ENCODE measurements around the gene HEATR9.

The HEATR9 gene

DNA sequence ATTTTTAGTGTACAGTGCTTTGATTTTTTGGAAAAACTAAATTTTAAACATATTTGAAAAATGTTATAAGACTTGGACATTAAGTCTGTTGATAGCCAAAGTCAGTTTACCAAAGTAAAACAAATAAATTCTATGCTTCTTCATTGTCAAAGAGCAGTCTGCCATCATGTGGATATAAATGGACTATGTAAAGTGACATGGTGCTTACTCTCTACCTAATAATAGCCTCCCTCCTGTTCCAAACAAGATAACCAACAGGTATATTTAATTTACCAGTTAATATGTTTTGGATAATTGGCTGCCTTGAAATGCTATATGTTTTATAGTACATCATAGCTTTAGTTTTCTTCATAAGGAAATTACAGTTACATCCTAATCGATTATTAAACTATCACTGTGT, 43.5 kb downstream of the HEATR9 start:
- Histone ChIP-seq H3K4me1 (ENCODE audit: control insufficient read depth, insufficient read depth, low read length, unreplicated experiment) (peaks cover 3% of the 10 kb centered on the region), H3K27ac (ENCODE audit: low read depth, low read length) (no peak overlapping the region), H3K36me3 (ENCODE audit: insufficient read depth, low read length) (peaks cover 52% of the 10 kb centered on the region), H3K4me3 (ENCODE audit: low read depth, low read length) (no peak overlapping the region), H2AFZ (ENCODE audit: low read length, unreplicated experiment) (no peak overlapping the region), H3K79me2 (ENCODE audit: control insufficient read depth, insufficient read depth, low read length, unreplicated experiment) (peaks cover 33% of the 10 kb centered on the region), H3K27me3 (ENCODE audit: insufficient read depth, low read length) (no peaks in the 10 kb centered on the region)

DNA sequence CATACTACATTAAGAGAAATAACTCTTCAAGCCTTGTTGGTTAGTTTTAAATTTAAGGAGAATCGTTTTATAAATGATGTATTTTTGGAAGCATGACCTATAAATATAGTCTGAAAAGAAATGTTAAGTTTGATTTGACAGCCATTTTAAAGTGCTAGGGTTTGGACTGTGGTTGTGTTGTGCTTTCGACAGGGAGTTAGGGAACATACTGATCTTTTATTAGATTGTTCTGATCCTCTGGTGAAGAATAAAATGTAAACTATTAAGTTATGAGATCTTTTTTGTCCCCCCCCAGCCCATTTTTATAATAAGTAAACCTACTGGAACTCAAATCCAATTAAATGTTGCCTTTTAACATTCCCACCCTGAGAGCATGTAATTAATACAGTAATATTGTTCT, 47.4 kb downstream of the HEATR9 start:
- H3K36me3 ChIP-seq (ENCODE audit: insufficient read depth, low read length) = peaks cover 54% of the 10 kb centered on the region
- H3K27me3 ChIP-seq (ENCODE audit: insufficient read depth, low read length) = no peaks in the 10 kb centered on the region
- H3K79me2 ChIP-seq (ENCODE audit: control insufficient read depth, insufficient read depth, low read length, unreplicated experiment) = peaks cover 63% of the 10 kb centered on the region
- H3K27ac ChIP-seq (ENCODE audit: low read depth, low read length) = no peak overlapping the region
- peaks cover 12% of the 10 kb centered on the region for H3K4me1 ChIP-seq (ENCODE audit: control insufficient read depth, insufficient read depth, low read length, unreplicated experiment)
- no peak overlapping the region for H2AFZ ChIP-seq (ENCODE audit: low read length, unreplicated experiment)
- no peak overlapping the region for H3K4me3 ChIP-seq (ENCODE audit: low read depth, low read length)

GRCh38 chr17:35819455-35819854, 49.2 kb downstream of the HEATR9 start:
- Histone ChIP-seq H3K4me1 (ENCODE audit: control insufficient read depth, insufficient read depth, low read length, unreplicated experiment) (peaks cover 12% of the 10 kb centered on the region), H3K27me3 (ENCODE audit: insufficient read depth, low read length) (no peaks in the 10 kb centered on the region), H3K36me3 (ENCODE audit: insufficient read depth, low read length) (peaks cover 53% of the 10 kb centered on the region), H3K79me2 (ENCODE audit: control insufficient read depth, insufficient read depth, low read length, unreplicated experiment) (peaks cover 77% of the 10 kb centered on the region), H3K4me3 (ENCODE audit: low read depth, low read length) (no peak overlapping the region), H3K27ac (ENCODE audit: low read depth, low read length) (no peak overlapping the region), H2AFZ (ENCODE audit: low read length, unreplicated experiment) (no peak overlapping the region)

- no peak overlapping the region for H3K27ac ChIP-seq (ENCODE audit: low read depth, low read length)
- no peaks in the 10 kb centered on the region for H3K27me3 ChIP-seq (ENCODE audit: insufficient read depth, low read length)
- peaks cover 40% of the 10 kb centered on the region for H3K36me3 ChIP-seq (ENCODE audit: insufficient read depth, low read length)
- H2AFZ ChIP-seq (ENCODE audit: low read length, unreplicated experiment) = no peak overlapping the region
- H3K4me3 ChIP-seq (ENCODE audit: low read depth, low read length) = no peak overlapping the region
- H3K4me1 ChIP-seq (ENCODE audit: control insufficient read depth, insufficient read depth, low read length, unreplicated experiment) = peaks cover 13% of the 10 kb centered on the region
- H3K79me2 ChIP-seq (ENCODE audit: control insufficient read depth, insufficient read depth, low read length, unreplicated experiment) = peaks cover 90% of the 10 kb centered on the region
These were observed 51.5 kb downstream of the HEATR9 start for GRCh38 chr17:35817196-35817595.

GRCh38 chr17:35816723-35817122, 52.0 kb downstream of the HEATR9 start:
- Histone ChIP-seq H3K27ac (ENCODE audit: low read depth, low read length) (no peak overlapping the region), H3K4me3 (ENCODE audit: low read depth, low read length) (no peak overlapping the region), H3K4me1 (ENCODE audit: control insufficient read depth, insufficient read depth, low read length, unreplicated experiment) (peaks cover 17% of the 10 kb centered on the region), H3K36me3 (ENCODE audit: insufficient read depth, low read length) (peaks cover 43% of the 10 kb centered on the region), H3K27me3 (ENCODE audit: insufficient read depth, low read length) (no peaks in the 10 kb centered on the region), H3K79me2 (ENCODE audit: control insufficient read depth, insufficient read depth, low read length, unreplicated experiment) (peaks cover 95% of the 10 kb centered on the region), H2AFZ (ENCODE audit: low read length, unreplicated experiment) (no peak overlapping the region)

DNA sequence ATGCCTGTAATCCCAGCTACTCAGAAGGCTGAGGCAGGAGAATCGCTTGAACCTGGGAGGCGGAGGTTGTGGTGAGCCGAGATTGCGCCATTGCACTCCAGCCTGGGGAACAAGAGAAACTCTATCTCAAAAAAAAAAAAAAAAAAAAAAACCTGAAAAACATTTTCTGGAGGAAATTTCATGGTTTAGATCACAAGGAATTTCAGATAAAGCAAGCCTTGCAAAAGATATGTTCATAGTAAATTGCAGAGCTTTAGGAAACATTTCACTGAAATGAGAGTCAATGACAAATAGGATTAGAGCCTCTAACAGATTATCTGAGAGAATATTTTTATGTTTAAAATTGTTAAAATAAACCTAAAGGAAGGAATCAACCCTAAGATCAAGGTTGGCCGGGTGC, 56.2 kb downstream of the HEATR9 start:
- Histone ChIP-seq H3K27me3 (ENCODE audit: insufficient read depth, low read length) (no peaks in the 10 kb centered on the region), H3K79me2 (ENCODE audit: control insufficient read depth, insufficient read depth, low read length, unreplicated experiment) (peaks cover 84% of the 10 kb centered on the region), H2AFZ (ENCODE audit: low read length, unreplicated experiment) (no peak overlapping the region), H3K4me1 (ENCODE audit: control insufficient read depth, insufficient read depth, low read length, unreplicated experiment) (peaks cover 33% of the 10 kb centered on the region), H3K4me3 (ENCODE audit: low read depth, low read length) (no peak overlapping the region), H3K36me3 (ENCODE audit: insufficient read depth, low read length) (peaks cover 11% of the 10 kb centered on the region), H3K27ac (ENCODE audit: low read depth, low read length) (no peak overlapping the region)

DNA sequence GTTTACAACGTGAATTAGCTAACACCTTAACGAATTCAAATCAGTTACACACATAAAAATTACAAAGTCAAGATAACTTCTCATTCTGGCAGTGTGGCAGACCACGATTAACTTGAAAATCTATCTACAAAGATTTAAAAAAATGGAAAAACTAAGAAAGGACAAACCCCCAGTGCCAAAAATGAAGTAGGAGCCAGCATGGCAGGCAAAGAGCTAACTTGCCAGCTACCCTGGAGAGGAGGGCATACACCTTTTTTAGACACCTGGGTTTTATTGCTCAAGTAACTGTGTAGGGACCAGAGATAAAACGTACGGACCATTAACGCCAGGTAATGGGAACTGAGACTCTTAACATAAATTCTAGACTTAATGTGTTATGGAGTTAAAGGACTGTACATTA, 56.9 kb downstream of the HEATR9 start:
- Histone ChIP-seq H3K4me1 (ENCODE audit: control insufficient read depth, insufficient read depth, low read length, unreplicated experiment) (peaks cover 34% of the 10 kb centered on the region), H3K36me3 (ENCODE audit: insufficient read depth, low read length) (peaks cover 7% of the 10 kb centered on the region; the same call in 1 of the 2 replicates), H3K27me3 (ENCODE audit: insufficient read depth, low read length) (no peaks in the 10 kb centered on the region), H3K79me2 (ENCODE audit: control insufficient read depth, insufficient read depth, low read length, unreplicated experiment) (peaks cover 77% of the 10 kb centered on the region), H3K4me3 (ENCODE audit: low read depth, low read length) (peak overlapping the region; percentile 100), H2AFZ (ENCODE audit: low read length, unreplicated experiment) (no peak overlapping the region), H3K27ac (ENCODE audit: low read depth, low read length) (no peak overlapping the region)

DNA sequence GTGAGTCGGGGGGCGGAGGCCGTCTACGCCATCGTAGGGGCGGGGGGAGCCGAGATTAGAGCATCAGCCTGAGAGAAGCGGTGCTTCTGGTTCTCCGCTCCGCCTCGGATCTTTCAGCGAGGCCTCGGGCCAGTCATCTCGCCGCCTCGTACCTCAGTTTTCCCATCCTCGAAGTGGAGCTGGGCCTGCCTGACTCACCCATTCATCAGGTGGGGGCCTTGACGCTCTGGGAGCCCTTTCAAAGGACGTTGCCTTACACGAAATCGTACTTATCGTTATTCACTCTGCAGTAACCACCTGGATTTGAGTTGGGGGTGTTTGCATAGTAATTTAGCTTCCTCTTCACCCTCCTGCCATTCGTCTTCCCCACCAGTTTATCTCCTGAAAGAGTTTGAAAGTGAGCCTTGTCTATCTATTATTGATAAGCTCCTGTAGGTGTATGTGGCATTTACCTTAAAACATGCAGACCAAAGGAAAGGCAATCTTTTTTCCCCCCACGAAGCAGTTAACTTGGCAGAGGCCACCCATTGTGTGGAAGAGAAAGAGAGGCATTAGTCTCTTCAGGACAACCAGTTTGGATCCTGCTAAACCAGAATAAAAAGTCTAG, 58.7 kb downstream of the HEATR9 start:
- no peaks in the 10 kb centered on the region for H3K27me3 ChIP-seq (ENCODE audit: insufficient read depth, low read length)
- H3K4me1 ChIP-seq (ENCODE audit: control insufficient read depth, insufficient read depth, low read length, unreplicated experiment) = peaks cover 35% of the 10 kb centered on the region
- peak overlapping the region; percentile 92 for H3K27ac ChIP-seq (ENCODE audit: low read depth, low read length)
- peaks cover 4% of the 10 kb centered on the region; the same call in 1 of the 2 replicates for H3K36me3 ChIP-seq (ENCODE audit: insufficient read depth, low read length)
- H3K4me3 ChIP-seq (ENCODE audit: low read depth, low read length) = peak overlapping the region; percentile 100
- H2AFZ ChIP-seq (ENCODE audit: low read length, unreplicated experiment) = no peak overlapping the region
- peaks cover 60% of the 10 kb centered on the region for H3K79me2 ChIP-seq (ENCODE audit: control insufficient read depth, insufficient read depth, low read length, unreplicated experiment)

- peaks cover 34% of the 10 kb centered on the region for H3K4me1 ChIP-seq (ENCODE audit: control insufficient read depth, insufficient read depth, low read length, unreplicated experiment)
- H3K27me3 ChIP-seq (ENCODE audit: insufficient read depth, low read length) = no peaks in the 10 kb centered on the region
- peak within 1 kb of the TSS; percentile 100 for H3K4me3 ChIP-seq (ENCODE audit: low read depth, low read length)
- H3K27ac ChIP-seq (ENCODE audit: low read depth, low read length) = peak within 1 kb of the TSS; percentile 92
- peaks cover 4% of the 10 kb centered on the region; the same call in 1 of the 2 replicates for H3K36me3 ChIP-seq (ENCODE audit: insufficient read depth, low read length)
- H3K79me2 ChIP-seq (ENCODE audit: control insufficient read depth, insufficient read depth, low read length, unreplicated experiment) = peaks cover 52% of the 10 kb centered on the region
- peak within 1 kb of the TSS; percentile 81 for H2AFZ ChIP-seq (ENCODE audit: low read length, unreplicated experiment)
These were observed 59.5 kb downstream of the HEATR9 start, which contains the start of gene TAF15 for GRCh38 chr17:35808962-35809854. TAF15 (plus strand) TSS chr17:35809484; CDS start chr17:35809570, 86 bp downstream.

GRCh38 chr17:35808240-35808961, 60.3 kb downstream of the HEATR9 start:
- peaks cover 34% of the 10 kb centered on the region for H3K4me1 ChIP-seq (ENCODE audit: control insufficient read depth, insufficient read depth, low read length, unreplicated experiment)

More at GRCh38 chr17:35808240-35808961, 60.3 kb downstream of the HEATR9 start:
- Histone ChIP-seq H3K4me3 (ENCODE audit: low read depth, low read length) (peak overlapping the region; percentile 100), H3K36me3 (ENCODE audit: insufficient read depth, low read length) (peaks cover 4% of the 10 kb centered on the region; the same call in 1 of the 2 replicates), H3K27me3 (ENCODE audit: insufficient read depth, low read length) (no peaks in the 10 kb centered on the region), H3K27ac (ENCODE audit: low read depth, low read length) (peak overlapping the region; percentile 92), H3K79me2 (ENCODE audit: control insufficient read depth, insufficient read depth, low read length, unreplicated experiment) (peaks cover 44% of the 10 kb centered on the region), H2AFZ (ENCODE audit: low read length, unreplicated experiment) (peak overlapping the region; percentile 81)

Data from ACC112 (cell line).